CD4-positive, alpha-beta T cell treated with Interleukin-21 for 1 hour (primary cell): ENCODE measurements around the gene HIGD2A.

Experiments
- DNase-seq: peaks from one replicate; pipeline ENCODE4 v3.0.0-alpha.2; 2020

The HIGD2A gene, protein sequence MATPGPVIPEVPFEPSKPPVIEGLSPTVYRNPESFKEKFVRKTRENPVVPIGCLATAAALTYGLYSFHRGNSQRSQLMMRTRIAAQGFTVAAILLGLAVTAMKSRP

DNA sequence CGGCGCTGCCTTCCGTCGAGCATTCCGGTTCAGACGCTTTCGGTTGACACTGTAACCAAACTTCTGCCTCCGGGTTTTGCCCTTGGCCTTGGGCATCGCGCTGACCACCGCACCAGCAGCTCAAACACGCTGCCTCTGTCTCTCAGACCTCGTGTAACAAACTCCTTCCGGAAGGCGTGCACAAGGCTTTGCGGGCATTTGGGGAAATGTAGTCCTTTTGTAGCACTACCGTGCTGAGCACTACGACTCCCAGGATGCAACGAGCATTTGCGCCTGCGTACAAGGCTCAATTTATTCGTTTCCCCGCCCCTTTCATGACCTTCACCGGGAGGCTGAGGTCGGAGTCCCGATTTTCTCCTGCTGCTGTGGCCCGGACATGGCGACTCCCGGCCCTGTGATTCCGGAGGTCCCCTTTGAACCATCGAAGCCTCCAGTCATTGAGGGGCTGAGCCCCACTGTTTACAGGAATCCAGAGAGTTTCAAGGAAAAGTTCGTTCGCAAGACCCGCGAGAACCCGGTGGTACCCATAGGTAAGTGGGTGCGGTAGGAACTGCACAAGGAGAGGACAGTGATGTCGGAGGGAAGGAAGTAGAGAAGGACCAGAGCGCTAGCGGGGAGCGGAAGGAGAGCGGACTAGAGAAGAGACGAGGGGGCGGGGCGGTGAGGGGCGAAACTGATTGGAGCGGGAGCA, at the start of gene HIGD2A, which contains the start of gene NOP16:
TSS of gene HIGD2A (plus strand) at position 308 of the 691 bp plus-strand sequence. CDS start at position 377, 69 bp downstream.
TSS of gene NOP16 (minus strand) at position 155 of the 691 bp plus-strand sequence. CDS start at position 96, 59 bp downstream.
- peak; percentile 99 for DNase-seq

- DNase-seq = no peak
Observed at GRCh38 chr5:176339304-176339703, 49.2 kb upstream of the HIGD2A start.

- DNase-seq = no peak
Observed at GRCh38 chr5:176341325-176342157, 47.0 kb upstream of the HIGD2A start.

DNA sequence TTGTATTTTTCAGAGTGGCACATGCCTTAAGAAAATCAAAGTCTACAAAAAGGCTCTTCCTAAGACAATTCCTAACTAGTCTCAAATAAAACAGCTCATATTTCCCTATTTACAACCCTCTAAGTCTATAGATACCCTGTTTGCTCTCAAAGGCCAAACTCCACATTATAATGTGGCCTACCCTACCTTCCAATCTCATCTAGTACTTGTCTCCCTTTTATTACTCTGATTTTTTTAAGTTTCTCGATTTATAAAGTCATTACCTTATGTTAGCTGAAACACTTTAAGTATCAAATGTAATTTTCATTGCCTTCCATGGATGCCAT, 46.4 kb upstream of the HIGD2A start:
- DNase-seq = no peak

GRCh38 chr5:176342766-176343458, 45.6 kb upstream of the HIGD2A start:
- no peak for DNase-seq

- DNase-seq = no peak
Observed at GRCh38 chr5:176350416-176350815, 38.1 kb upstream of the HIGD2A start.

GRCh38 chr5:176352116-176352878, 36.3 kb upstream of the HIGD2A start:
- DNase-seq = no peak

- no peak for DNase-seq
Observed at GRCh38 chr5:176353533-176353932, 35.0 kb upstream of the HIGD2A start.

DNA sequence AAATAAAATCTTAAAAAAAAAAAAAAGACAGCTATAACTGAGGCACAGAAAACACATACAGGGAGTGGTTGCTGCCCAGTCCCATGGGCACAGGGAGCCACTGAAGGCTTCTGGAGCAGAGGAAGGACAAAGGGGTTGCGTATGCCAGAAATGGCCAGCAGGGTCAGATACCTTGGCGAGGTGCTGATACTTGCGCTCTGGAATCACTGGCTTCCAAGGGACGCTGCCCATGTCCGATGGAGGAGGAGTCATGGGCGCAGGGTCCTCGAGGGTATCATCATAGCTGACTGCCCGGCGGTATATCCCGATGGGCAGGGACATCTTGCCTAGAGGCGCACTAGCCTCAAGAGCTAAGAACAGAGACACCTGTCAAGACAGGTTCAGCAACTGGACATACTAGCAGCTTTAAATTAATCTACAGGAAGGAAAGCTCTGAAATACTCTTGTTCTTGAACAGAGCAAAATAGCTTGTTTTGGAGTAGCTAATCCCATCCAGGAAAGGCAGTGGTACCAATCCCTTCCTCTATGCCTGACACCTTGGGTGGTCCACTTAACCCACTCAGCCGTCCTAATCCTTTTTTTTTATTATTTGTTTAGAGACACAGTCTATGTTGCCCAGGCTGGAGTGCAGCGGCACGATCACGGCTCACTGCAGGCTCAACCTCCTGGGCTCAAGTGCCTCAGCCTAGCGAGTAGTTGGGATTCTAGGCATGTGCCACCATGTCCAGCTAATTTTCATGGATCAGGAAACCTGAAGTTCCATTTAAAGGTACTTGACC, 33.0 kb upstream of the HIGD2A start:
- no peak for DNase-seq

DNA sequence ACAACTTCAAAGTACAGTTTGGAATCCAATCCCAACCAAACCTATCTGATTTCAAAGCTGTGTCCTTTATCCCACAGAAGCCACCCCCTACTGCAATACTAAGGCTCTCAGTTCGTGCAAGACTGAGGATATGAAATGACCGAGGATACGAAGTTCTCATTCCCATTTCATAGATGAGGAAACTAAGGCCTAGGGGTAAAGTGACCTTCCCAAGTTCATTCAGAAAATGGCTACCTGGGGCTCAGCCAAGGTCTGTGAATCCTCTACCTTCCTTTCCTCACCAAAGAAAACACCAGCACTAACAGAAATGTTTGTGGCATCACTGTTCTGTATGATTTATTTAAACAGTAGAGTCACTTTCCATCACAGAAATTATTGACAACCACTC, 32.4 kb upstream of the HIGD2A start:
- no peak for DNase-seq

- DNase-seq = no peak
Observed at GRCh38 chr5:176359658-176360057, 28.9 kb upstream of the HIGD2A start.

DNA sequence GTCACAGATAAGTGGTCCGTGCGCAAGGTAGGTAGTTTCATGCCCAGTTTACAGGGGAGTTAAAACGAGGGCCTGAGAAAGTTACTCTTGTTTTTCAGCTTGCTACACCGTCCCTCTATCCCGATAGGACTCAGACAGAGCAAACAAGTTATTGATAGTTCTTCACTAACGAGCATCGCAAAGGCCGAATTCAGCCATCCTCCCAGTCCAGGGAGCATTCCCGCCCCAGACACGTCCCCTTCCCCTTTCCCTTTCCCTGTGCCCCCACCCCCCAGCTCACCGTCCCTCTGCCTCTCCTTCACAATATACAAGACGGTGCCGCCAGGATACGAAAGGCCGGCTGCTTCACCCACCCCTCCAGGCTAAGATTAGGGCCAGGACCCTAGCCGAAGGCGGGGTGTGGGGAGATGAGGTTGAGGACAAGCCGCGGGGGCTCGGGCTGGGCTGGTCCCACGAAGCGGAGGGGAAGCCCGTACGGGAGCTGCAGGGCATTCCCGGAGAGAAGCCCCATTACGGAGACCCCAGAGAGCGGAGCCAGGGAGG, 27.6 kb upstream of the HIGD2A start:
- DNase-seq = no peak

- peak; percentile 97 for DNase-seq
Observed at GRCh38 chr5:176361437-176362232, 26.9 kb upstream of the HIGD2A start, which contains the start of gene KIAA1191. TSS of gene KIAA1191 (minus strand) at chr5:176361764. CDS start at chr5:176359508, 2,256 bp downstream.

DNA sequence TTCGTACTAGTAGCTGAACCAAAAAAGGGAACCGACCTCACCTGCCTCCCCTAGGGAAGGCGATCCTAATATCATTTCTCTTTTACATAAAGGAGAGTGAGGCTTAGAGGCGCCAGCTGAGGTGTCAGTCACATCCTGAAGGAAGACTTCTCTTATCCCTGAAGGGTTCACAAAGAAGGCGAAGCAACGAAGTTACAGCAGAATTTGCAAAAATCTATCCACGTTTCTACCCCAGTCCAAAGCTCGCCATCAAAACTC, 26.4 kb upstream of the HIGD2A start:
- no peak for DNase-seq

DNA sequence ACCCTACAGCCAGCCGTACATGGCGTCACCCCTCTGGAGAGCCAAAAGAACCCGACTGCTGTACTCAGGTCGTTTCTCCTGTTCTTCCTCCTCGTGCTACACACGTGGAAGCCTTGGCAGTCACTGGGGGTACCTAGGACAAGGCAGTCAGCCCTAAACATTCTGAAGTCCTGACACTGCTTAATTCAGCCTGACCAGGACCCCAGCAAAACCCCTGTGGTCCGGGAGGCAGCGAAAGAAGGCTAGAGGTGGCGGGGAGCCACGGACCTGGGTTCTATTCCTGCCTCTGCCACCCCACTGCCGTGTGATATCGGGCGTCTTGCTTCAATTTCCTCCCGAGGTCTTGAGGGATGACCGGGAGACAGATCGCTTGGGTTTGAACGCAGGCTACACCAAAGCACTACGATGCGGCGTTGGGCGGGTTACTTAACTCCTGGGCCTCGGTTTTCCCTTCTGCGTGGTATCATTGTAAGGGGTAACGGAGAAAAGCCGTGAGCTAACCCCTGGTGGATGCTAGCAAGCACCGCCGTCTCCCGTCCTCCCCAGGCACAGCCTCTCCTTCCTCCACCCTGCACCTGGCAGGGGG, 23.7 kb upstream of the HIGD2A start:
- no peak for DNase-seq

- DNase-seq = peak; percentile 55
Observed at GRCh38 chr5:176365351-176366231, 23.0 kb upstream of the HIGD2A start, which contains the start of gene ARL10. TSS of gene ARL10 (plus strand) at chr5:176365487. CDS start at chr5:176365564, 77 bp downstream.

DNA sequence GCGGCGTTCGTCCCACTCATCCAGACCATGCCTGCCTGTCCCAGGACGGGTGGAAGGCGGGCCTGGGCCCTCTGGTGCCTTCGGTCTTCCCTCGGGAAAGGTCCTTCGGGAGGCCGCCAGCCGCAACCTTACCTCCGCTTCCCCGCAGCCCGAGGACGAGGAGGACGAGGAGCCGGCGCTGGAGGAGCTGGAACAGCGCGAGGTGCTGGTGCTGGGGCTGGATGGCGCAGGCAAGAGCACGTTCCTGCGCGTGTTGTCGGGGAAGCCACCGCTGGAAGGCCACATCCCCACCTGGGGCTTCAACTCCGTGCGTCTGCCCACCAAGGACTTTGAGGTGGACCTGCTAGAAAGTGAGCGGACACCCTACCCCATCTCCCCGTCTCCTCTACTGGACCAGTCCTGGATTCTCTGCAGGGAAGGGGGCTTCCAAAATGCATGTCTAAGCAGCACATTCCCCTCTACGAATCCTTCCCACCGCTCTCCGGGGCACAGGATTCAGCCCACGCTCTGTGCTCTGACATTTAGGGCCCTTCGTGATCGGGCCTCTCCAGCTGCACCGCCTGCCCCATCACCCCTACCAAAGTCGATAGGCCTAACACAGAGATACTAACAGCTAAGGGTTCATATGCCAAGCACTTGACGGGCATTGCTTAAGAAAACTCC, 22.2 kb upstream of the HIGD2A start:
- no peak for DNase-seq

DNA sequence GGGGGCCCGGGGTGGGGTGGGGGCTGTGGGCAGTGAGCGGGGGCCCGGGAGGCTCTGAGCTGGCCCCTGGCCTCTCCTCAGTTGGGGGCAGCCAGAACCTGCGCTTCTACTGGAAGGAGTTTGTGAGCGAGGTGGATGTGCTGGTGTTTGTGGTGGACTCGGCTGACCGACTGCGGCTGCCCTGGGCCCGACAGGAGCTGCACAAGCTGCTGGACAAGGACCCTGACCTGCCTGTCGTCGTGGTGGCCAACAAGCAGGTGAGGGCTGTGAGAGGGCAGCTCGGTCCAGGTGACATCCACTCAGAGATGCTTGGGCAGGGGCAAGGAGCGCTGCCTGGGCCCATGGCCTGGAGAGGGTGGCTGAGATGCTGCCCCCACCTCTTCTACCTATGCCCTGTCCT, 19.8 kb upstream of the HIGD2A start:
- no peak for DNase-seq
